GM21367 (cell line): Measurements from ENCODE around the gene TIPARP.
"Not testable (repeated sequence)": the region's sequence is repeated elsewhere in the genome, so short reads cannot be mapped to it uniquely, and the experiment has no call there.

Experiments
- ATAC-seq: cut with Tn5 transposase; IDR thresholded peaks from one replicate; pipeline ENCODE4 v1.9.1; 2021; ENCODE audit not compliant: unreplicated experiment

The TIPARP gene

GRCh38 chr3:156734661-156735060 is 60.3 kb downstream of the TIPARP start:
- ATAC-seq = not testable (repeated sequence)

DNA sequence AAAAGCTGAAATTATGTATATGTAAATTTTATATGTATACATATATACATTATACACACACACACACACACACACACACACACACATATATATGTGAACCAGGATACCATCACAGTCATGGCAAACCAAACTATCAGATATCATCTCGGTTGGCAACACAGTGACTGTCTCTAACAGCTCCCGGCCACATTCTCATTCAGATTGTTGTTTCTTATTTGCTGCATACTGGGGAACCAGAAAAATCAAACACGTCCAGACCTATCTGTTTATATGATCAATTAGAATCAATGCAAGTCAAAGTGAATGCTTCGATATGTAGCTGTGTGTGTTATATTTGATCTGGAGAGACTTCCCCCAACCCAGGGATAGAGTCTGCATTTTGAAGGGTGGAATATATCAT is 61.1 kb downstream of the TIPARP start:
- no peak for ATAC-seq

GRCh38 chr3:156737049-156737448 is 62.7 kb downstream of the TIPARP start:
- ATAC-seq = not testable (repeated sequence)

- no peak for ATAC-seq
Measured at GRCh38 chr3:156738251-156738650, 63.9 kb downstream of the TIPARP start.

DNA sequence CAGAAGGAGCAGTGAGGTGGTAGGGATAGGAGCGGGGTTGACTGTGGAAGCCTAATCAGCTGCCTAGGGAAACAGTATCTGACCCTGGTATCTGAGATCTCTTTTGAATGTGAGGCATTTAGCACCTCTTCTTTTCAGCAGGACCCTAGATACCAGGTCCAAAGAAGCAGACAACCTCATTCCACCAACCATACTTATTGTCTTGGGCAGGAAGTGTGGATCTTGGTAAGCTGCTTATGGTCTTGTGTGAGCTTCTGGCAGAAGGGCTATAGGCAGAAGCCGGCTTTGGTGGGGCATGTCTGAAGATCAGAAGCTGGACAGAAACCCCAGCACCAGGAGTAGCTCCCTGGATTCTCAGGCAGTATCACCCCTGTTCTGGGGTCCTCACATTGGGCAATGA is 65.6 kb downstream of the TIPARP start:
- no peak for ATAC-seq

DNA sequence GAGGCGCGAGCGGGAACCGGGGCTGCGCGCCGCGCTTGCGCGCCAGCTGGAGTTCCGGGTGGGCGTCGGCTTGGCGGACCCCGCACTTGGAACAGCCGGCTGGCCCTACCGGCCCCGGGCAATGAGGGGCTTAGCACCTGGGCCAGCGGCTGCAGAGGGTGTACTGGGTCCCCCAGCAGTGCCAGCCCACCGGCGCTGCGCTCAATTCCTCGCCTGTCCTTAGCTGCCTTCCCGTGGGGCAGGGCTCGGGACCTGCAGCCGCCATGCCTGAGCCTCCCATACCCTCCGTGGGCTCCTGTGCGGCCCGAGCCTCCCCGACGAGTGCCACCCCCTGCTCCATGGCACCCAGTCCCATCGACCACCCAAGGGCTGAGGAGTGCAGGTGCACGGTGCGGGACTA is 66.2 kb downstream of the TIPARP start:
- ATAC-seq = not testable (repeated sequence)

GRCh38 chr3:156741935-156742334 is 67.5 kb downstream of the TIPARP start:
- ATAC-seq = no peak

GRCh38 chr3:156742401-156742800 is 68.0 kb downstream of the TIPARP start:
- ATAC-seq = no peak

GRCh38 chr3:156743859-156744258 is 69.5 kb downstream of the TIPARP start:
- no peak for ATAC-seq

- ATAC-seq = no peak
Measured at GRCh38 chr3:156744631-156745030, 70.2 kb downstream of the TIPARP start.

- no peak for ATAC-seq
Measured at GRCh38 chr3:156745766-156746165, 71.4 kb downstream of the TIPARP start.

DNA sequence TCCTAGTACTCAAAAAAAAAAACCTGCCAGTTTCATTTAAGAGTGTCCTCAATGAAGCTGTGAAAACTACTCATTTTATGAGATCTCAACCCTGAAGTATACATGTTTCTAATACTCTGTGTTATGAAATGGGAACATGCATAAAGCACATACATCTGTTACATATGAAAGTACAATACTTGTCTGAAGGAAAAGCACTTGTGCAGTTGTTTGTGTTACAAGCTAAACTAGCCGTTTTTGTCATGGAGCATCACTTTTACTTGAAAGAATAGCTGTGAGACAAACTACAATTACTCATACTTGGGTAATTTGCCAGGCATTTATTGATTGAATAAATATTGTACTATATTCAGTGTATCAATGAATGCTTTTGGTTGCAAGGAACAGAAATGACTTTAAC is 72.7 kb downstream of the TIPARP start:
- no peak for ATAC-seq

DNA sequence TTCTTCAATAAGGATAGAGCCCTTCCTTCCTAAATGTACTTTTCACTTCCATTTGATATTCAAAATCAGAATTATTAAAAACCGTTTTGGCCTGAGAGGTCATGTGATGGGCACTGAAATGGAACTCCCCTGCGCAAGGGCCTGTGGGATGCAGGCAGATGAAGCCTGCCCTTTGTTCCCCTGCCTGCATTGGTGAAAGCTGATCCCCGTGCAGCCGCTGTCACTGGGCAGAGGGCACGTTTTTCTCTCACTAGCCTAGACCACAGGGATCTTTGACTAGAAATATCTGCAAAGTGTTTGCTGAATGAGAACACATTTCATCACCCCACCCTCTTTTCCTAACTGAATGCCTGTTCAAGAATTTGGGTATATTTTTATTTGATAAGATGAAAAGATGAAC is 74.9 kb downstream of the TIPARP start:
- ATAC-seq = no peak

DNA sequence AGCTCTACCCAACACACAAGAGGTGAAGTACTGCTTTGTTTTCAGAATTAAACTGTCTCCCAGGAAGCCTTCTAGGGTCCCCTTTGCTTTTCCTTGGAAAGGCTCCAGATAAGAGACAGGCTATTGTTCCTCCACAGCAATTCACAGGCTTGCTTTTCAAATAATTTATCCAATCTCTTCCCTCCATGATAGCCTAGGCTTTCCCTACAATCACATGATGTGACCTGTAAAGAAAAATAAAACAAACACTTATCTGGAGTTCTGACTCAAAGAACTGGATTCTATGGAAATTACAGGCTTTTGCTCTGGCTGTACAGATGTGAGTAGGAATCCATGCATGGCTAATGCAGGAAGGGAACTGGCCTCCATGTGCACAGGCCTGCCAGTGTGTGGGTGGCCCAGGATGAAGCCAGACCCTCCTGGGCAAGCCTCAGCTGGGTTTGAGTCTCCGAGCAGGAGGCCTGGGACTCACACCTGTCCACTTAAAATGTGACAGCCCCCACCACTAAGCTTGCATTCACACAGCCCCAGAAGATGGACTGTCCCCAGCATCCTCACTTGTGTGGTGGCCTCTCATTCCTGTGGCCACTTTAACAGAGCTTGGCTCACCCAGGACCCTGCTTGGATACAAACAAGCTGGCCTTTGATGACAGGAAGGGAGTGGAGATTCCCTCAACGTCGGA is 75.9 kb downstream of the TIPARP start:
- ATAC-seq = no peak

- ATAC-seq = no peak
Measured at GRCh38 chr3:156750874-156751245, 76.5 kb downstream of the TIPARP start.

GRCh38 chr3:156751461-156752025 is 77.2 kb downstream of the TIPARP start:
- ATAC-seq = no peak
